ENCODE results near the gene R3HDM4.

The R3HDM4 gene

DNA sequence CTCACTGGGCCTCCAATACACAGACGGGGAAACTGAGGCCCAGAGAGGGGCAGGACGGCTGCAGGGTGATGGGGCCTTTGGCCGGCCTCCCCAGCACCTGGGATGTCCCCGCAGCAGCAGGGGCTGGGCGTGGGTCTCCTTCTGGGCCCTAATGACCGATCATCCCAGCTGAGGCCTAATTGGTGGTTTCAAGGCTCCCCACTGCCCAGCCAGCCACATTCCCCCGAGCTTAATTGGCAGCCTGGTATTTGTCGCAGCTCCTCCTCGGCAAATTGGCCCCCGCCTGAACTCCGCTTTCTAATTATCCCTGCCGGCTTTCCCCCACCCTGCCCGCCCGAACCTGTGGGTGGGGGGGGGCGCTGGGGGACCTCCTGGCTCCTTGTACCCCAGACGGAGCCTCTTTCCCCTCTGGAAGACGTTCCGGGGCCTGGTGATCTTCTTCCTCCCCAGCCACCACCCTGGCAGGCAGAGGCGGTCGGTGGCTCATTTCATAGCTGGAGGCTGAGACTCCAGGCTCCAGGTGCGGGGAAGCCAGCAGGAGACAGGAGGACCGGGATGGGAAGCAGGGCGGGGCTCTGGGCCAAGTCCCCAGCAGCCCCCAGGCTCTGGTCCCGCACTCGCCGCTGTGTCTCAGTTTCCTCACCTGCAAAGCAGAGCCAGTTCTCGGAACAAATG lies 43.9 kb upstream of the R3HDM4 start:
- TF ChIP-seq, protein P1, sequence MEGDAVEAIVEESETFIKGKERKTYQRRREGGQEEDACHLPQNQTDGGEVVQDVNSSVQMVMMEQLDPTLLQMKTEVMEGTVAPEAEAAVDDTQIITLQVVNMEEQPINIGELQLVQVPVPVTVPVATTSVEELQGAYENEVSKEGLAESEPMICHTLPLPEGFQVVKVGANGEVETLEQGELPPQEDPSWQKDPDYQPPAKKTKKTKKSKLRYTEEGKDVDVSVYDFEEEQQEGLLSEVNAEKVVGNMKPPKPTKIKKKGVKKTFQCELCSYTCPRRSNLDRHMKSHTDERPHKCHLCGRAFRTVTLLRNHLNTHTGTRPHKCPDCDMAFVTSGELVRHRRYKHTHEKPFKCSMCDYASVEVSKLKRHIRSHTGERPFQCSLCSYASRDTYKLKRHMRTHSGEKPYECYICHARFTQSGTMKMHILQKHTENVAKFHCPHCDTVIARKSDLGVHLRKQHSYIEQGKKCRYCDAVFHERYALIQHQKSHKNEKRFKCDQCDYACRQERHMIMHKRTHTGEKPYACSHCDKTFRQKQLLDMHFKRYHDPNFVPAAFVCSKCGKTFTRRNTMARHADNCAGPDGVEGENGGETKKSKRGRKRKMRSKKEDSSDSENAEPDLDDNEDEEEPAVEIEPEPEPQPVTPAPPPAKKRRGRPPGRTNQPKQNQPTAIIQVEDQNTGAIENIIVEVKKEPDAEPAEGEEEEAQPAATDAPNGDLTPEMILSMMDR (IDR thresholded peaks at IDR 0.05): no peak
- Mint-ChIP-seq H3K27me3 (ENCODE audit: low read depth, poor library complexity) (no peaks in the 10 kb centered on the region), H3K27ac (peak overlapping the region; percentile 61), H3K4me1 (peaks cover 68% of the 10 kb centered on the region), H3K9me3 (no peaks in the 10 kb centered on the region), H3K4me3 (no peak overlapping the region), H3K36me3 (ENCODE audit: low read depth) (peaks cover 9% of the 10 kb centered on the region)
- no peak for DNase-seq

GRCh38 chr19:955803-956765 lies 43.1 kb upstream of the R3HDM4 start:
- H3K36me3 Mint-ChIP-seq (ENCODE audit: low read depth): peaks cover 9% of the 10 kb centered on the region
- DNase-seq: peak; percentile 86
- TF ChIP-seq, protein P1 (IDR thresholded peaks at IDR 0.05): no peak
- no peaks in the 10 kb centered on the region for H3K27me3 Mint-ChIP-seq (ENCODE audit: low read depth, poor library complexity)
- peaks cover 71% of the 10 kb centered on the region for H3K4me1 Mint-ChIP-seq
- H3K9me3 Mint-ChIP-seq: no peaks in the 10 kb centered on the region
- peak overlapping the region; percentile 49 for H3K4me3 Mint-ChIP-seq
- peak overlapping the region; percentile 98 for H3K27ac Mint-ChIP-seq

GRCh38 chr19:954672-955494 lies 41.9 kb upstream of the R3HDM4 start:
- TF ChIP-seq, protein P1 (IDR thresholded peaks at IDR 0.05): no peak
- DNase-seq: peak; percentile 70
- peaks cover 9% of the 10 kb centered on the region for H3K36me3 Mint-ChIP-seq (ENCODE audit: low read depth)
- H3K27ac Mint-ChIP-seq: peak overlapping the region; percentile 78
- peaks cover 67% of the 10 kb centered on the region for H3K4me1 Mint-ChIP-seq
- no peaks in the 10 kb centered on the region for H3K9me3 Mint-ChIP-seq
- H3K4me3 Mint-ChIP-seq: no peak overlapping the region
- H3K27me3 Mint-ChIP-seq (ENCODE audit: low read depth, poor library complexity): no peaks in the 10 kb centered on the region

DNA sequence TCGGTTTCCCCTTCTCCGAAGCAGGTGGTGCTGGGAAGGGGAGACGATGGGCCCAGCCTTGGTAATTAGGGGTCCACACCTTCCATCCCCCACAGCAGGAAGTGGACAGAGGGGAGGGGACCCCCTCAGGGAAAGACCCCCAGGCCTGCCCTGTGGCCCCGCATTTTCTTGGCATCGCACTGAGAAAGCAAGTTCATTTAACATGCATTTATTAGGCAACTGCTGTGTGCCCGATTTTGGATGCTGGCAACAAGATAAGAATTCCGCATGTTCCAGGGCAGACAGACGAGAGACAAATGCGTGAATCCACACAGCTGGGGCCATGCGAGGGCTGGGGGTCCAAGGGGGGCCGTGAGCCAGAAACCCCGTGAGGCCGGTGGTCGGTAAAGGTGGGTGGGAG lies 41.3 kb upstream of the R3HDM4 start:
- Mint-ChIP-seq H3K27ac (peak overlapping the region; percentile 78), H3K36me3 (ENCODE audit: low read depth) (peaks cover 5% of the 10 kb centered on the region), H3K4me3 (no peak overlapping the region), H3K4me1 (peaks cover 61% of the 10 kb centered on the region), H3K9me3 (no peaks in the 10 kb centered on the region), H3K27me3 (ENCODE audit: low read depth, poor library complexity) (no peaks in the 10 kb centered on the region)
- DNase-seq: no peak
- TF ChIP-seq, protein P1 (IDR thresholded peaks at IDR 0.05): no peak

GRCh38 chr19:953445-954271 lies 40.6 kb upstream of the R3HDM4 start:
- H3K27ac Mint-ChIP-seq: peak overlapping the region; percentile 93
- H3K27me3 Mint-ChIP-seq (ENCODE audit: low read depth, poor library complexity): no peaks in the 10 kb centered on the region
- peak overlapping the region; percentile 52 for H3K4me3 Mint-ChIP-seq
- H3K9me3 Mint-ChIP-seq: no peaks in the 10 kb centered on the region
- TF ChIP-seq, protein P1 (IDR thresholded peaks at IDR 0.05): no peak
- H3K36me3 Mint-ChIP-seq (ENCODE audit: low read depth): peaks cover under 1% of the 10 kb centered on the region
- peaks cover 55% of the 10 kb centered on the region for H3K4me1 Mint-ChIP-seq
- DNase-seq: peak; percentile 28

Measured in nephron progenitor cell (in vitro differentiated cells).